NCI-H2107 treated with DMSO at 0.1 percent for 48 hours (cell line): ENCODE measurements around the gene HCFC1.
A peak's percentile ranks its signal among the peaks of the same experiment; 100 is the strongest.

Source experiments
- DNase-seq: peaks from one replicate; lab custom pipeline; 2025; ENCODE audit not compliant: unreplicated experiment; lab: John Stamatoyannopoulos, UW

HCFC1 gene

GRCh38 chrX:153960077-153960476 lies 11.5 kb downstream of the HCFC1 start:
- no peak for DNase-seq

GRCh38 chrX:153959649-153960048 lies 12.0 kb downstream of the HCFC1 start:
- no peak for DNase-seq

GRCh38 chrX:153958605-153959004 lies 13.0 kb downstream of the HCFC1 start:
- no peak for DNase-seq

GRCh38 chrX:153957224-153957623 lies 14.4 kb downstream of the HCFC1 start:
- no peak for DNase-seq

GRCh38 chrX:153956044-153956907 lies 15.3 kb downstream of the HCFC1 start:
- no peak for DNase-seq

GRCh38 chrX:153955228-153955732 lies 16.3 kb downstream of the HCFC1 start:
- no peak for DNase-seq

- DNase-seq: no peak
Measured at GRCh38 chrX:153954558-153955227, 16.9 kb downstream of the HCFC1 start.

- no peak for DNase-seq
Measured at GRCh38 chrX:153953892-153954557, 17.6 kb downstream of the HCFC1 start.

- DNase-seq: no peak
Measured at GRCh38 chrX:153953342-153953830, 18.2 kb downstream of the HCFC1 start.

- DNase-seq: no peak
Measured at GRCh38 chrX:153952373-153953026, 19.1 kb downstream of the HCFC1 start.

GRCh38 chrX:153951683-153952372 lies 19.8 kb downstream of the HCFC1 start:
- no peak for DNase-seq

GRCh38 chrX:153950127-153950526 lies 21.5 kb downstream of the HCFC1 start:
- no peak for DNase-seq

- DNase-seq: no peak
Measured at GRCh38 chrX:153948847-153949805, 22.5 kb downstream of the HCFC1 start.

GRCh38 chrX:153948002-153948466 lies 23.6 kb downstream of the HCFC1 start:
- no peak for DNase-seq

- DNase-seq: peak; percentile 77
Measured at GRCh38 chrX:153947009-153947769, 24.4 kb downstream of the HCFC1 start.

GRCh38 chrX:153945956-153946943 lies 25.4 kb downstream of the HCFC1 start:
- DNase-seq: no peak

GRCh38 chrX:153944800-153945150 lies 26.8 kb downstream of the HCFC1 start:
- DNase-seq: no peak
